ENCODE data around the gene GAGE12H.
"Not testable (repeated sequence)": the region's sequence is repeated elsewhere in the genome, so short reads cannot be mapped to it uniquely, and the experiment has no call there.

DNA sequence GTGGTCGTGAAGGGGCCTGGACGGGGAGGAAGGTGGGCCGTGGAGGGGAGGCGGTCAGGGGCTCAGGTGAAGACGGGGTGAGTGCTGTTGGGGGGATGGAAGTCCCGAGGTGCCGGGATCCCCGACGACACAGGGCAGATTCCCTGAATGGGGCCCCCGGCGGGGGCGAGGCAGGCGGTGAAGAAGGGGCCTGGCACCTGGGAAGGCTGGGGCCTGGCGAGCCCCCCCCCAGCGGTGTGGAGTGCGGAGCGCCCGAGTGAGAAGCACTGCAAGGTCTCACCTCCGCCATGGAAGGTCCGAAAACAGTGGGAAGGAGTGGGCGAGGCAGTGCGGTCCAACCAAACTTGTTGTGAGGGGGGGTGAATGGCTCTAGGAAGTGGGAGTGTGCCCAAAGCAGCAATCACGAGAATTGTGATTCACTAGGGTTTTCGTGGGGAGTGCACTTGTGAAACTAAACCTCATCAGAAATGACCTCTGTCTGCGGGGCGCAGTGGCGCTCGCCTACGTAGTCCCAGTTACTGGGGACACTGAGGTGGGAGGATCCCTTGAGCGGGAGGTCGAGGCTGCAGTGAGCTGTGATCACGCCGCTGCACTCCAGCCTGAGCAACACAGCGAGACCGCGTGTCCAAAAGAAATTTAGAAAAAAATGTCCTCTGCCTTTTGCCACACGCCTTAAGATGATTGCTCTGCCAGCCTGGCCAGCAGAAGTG lies 10.2 kb downstream of the GAGE12H start:
- not testable (repeated sequence) for TF ChIP-seq ELK4 (CRISPR knock-in tag; IDR thresholded peaks at IDR 0.05; ENCODE audit: borderline replicate concordance); CSRNP1 (CRISPR knock-in tag; IDR thresholded peaks at IDR 0.05); ZFY (CRISPR knock-in tag; IDR thresholded peaks at IDR 0.05); ZMYM4 (CRISPR knock-in tag; IDR thresholded peaks at IDR 0.05); ZNF660 (CRISPR knock-in tag; IDR thresholded peaks at IDR 0.05; ENCODE audit: borderline replicate concordance, low read depth)
- TF ChIP-seq, protein P1, sequence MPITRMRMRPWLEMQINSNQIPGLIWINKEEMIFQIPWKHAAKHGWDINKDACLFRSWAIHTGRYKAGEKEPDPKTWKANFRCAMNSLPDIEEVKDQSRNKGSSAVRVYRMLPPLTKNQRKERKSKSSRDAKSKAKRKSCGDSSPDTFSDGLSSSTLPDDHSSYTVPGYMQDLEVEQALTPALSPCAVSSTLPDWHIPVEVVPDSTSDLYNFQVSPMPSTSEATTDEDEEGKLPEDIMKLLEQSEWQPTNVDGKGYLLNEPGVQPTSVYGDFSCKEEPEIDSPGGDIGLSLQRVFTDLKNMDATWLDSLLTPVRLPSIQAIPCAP (CRISPR knock-in tag; IDR thresholded peaks at IDR 0.05; ENCODE audit: low read depth), result not testable (repeated sequence)
- TF ChIP-seq, protein P2, sequence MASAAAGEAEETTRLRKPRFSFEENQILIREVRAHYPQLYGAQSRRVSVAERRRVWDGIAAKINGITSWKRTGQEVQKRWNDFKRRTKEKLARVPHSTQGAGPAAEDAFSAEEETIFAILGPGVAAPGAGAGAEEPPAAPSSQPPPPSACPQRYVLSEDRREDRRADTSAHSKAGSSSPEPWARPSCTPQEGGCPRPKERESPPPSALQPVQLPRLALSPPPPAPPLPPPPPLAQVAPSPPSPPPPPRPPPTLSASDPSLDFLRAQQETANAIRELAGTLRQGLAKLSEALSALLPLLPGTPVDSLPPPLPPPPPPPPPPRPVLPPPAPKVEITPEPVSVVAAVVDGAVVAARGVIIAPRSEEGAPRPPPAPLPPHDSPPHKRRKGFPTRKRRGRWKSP (CRISPR knock-in tag; IDR thresholded peaks at IDR 0.05), result not testable (repeated sequence)

Data from HepG2 (cell line).